ENCODE data around the gene SLC29A3. TPM values are rescaled to one million over a fixed set of nuclear protein-coding genes. Genes with fewer than 3 reads are reported as not detected.

The SLC29A3 gene
- total RNA-seq, 1 experiment from 2014 or later = 5.9 TPM

DNA sequence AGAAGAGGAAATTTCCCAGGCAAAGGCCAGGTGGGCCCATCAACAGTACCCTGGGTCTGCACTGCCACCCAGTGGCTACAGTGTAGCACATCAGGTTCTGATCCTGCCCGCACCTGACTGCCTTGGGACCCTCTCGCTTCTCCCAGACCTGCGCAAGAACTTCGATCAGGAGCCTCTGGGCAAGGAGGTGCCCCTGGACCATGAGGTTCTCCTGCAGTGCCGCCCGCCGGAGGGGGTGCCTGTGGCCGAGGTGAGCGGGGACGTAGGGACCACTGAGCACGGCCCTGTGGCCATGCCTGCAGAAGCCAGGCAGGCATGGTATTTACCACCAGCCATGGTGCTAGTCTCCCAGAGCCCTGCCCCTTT, 33.9 kb upstream of the SLC29A3 start:
- BruUV-seq (replicated peaks) = no TSS peak
- ATAC-seq (peak; percentile 90), DNase-seq (ENCODE audit: low read depth, low spot score) (no peak)
- no peak overlapping the region for H3K9ac ChIP-seq (ENCODE audit: low read length)
- no peaks in the 10 kb centered on the region for H3K27me3 ChIP-seq (ENCODE audit: insufficient read depth, low read length)
- POLR2A ChIA-PET = no interaction called here
- RAD21 ChIA-PET (ENCODE audit: low non-redundant PET in 1 of 2, low total read pairs in 2 of 2, uncharacterized antibody in 2 of 2, unreplicated experiment in 2 of 2) = no interaction called here
- H3K9me2 ChIP-seq (ENCODE audit: insufficient read depth) = no peaks in the 10 kb centered on the region
- no peak overlapping the region for H2AFZ ChIP-seq (ENCODE audit: low read depth, low read length, poor library complexity, severe bottlenecking)
- no peaks in the 10 kb centered on the region for H3K4me1 ChIP-seq (ENCODE audit: control insufficient read depth in 1 of 2, insufficient read depth in 2 of 2, low read length in 2 of 2)
- peaks cover 0 to 6% of the 10 kb centered on the region in 2 experiments; a peak in 1 of 4 replicates for H3K36me3 ChIP-seq (ENCODE audit: control insufficient read depth in 1 of 2, insufficient read depth in 2 of 2, low read length in 2 of 2)
- no peaks in the 10 kb centered on the region for H4K20me1 ChIP-seq (ENCODE audit: insufficient read depth)
- no peaks in the 10 kb centered on the region for H3K79me2 ChIP-seq (ENCODE audit: insufficient read depth, low read length)
- no peak overlapping the region for H3K4me2 ChIP-seq (ENCODE audit: low read length)
- H3K4me3 ChIP-seq (replicated peaks in 1 of 2; ENCODE audit: low read depth in 1 of 2, low read length in 2 of 2) = no peak overlapping the region
- CTCF ChIA-PET = interaction anchor here (0.7 to 2.4 kb wide), 8 partner anchors 9 to 382 kb away, joined by 3 to 16 read pairs (median 5); no protein-coding TSS in a partner anchor
- intact Hi-C loops (cut with micrococcal nuclease) = loop anchor here (1.0 to 2.0 kb wide), 2 partner anchors 360 to 382 kb away; no protein-coding TSS in a partner anchor
- H3K9me3 ChIP-seq (ENCODE audit: control insufficient read depth in 1 of 2, insufficient read depth in 1 of 2, low read depth in 1 of 2, low read length in 2 of 2) = no peaks in the 10 kb centered on the region
- H3K27ac ChIP-seq (ENCODE audit: low read depth, low read length) = no peak overlapping the region
- TF ChIP-seq TCF7L2 (IDR thresholded peaks at IDR 0.05; ENCODE audit: borderline replicate concordance, extremely low read depth, insufficient read depth, insufficient read length) (no peak), RAD21 (IDR thresholded peaks at IDR 0.05; ENCODE audit: low read depth) (peak; percentile 87), SP1 (IDR thresholded peaks at IDR 0.05; ENCODE audit: low read depth) (no peak), ZFX (IDR thresholded peaks at IDR 0.05) (no peak), POLR2AphosphoS5 (IDR thresholded peaks at IDR 0.05; ENCODE audit: low read depth, low read length) (no peak), CTCF (IDR thresholded peaks at IDR 0.05 in 2 of 3, conservative IDR thresholded peaks at IDR 0.05 in 1 of 3; ENCODE audit: borderline replicate concordance in 1 of 3, insufficient read depth in 1 of 3, low read depth in 2 of 3, low read length in 2 of 3) (peak; percentile 69 to 81 (median 73)), EGR1 (IDR thresholded peaks at IDR 0.05; ENCODE audit: low read depth) (no peak)
- TF ChIP-seq, protein P1, sequence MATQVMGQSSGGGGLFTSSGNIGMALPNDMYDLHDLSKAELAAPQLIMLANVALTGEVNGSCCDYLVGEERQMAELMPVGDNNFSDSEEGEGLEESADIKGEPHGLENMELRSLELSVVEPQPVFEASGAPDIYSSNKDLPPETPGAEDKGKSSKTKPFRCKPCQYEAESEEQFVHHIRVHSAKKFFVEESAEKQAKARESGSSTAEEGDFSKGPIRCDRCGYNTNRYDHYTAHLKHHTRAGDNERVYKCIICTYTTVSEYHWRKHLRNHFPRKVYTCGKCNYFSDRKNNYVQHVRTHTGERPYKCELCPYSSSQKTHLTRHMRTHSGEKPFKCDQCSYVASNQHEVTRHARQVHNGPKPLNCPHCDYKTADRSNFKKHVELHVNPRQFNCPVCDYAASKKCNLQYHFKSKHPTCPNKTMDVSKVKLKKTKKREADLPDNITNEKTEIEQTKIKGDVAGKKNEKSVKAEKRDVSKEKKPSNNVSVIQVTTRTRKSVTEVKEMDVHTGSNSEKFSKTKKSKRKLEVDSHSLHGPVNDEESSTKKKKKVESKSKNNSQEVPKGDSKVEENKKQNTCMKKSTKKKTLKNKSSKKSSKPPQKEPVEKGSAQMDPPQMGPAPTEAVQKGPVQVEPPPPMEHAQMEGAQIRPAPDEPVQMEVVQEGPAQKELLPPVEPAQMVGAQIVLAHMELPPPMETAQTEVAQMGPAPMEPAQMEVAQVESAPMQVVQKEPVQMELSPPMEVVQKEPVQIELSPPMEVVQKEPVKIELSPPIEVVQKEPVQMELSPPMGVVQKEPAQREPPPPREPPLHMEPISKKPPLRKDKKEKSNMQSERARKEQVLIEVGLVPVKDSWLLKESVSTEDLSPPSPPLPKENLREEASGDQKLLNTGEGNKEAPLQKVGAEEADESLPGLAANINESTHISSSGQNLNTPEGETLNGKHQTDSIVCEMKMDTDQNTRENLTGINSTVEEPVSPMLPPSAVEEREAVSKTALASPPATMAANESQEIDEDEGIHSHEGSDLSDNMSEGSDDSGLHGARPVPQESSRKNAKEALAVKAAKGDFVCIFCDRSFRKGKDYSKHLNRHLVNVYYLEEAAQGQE (IDR thresholded peaks at IDR 0.05; ENCODE audit: low read depth) = no peak
